Uterus (tissue), 2 donors: ENCODE results near the gene RALGPS2.

ENCODE experiments used
- POLR2A ChIP-seq, 2 donors: fragments of 450-650 bp; IDR thresholded peaks; one replicate each; pipeline ENCODE4 v1.6.1; 2016; ENCODE audit warnings: antibody characterized with exemption in 2 of 2, mild to moderate bottlenecking in 1 of 2, moderate library complexity in 1 of 2
- TF ChIP-seq, protein P1 (sequence below), 4 experiments: fragments of 200-600 bp in 2 of 4; fragments of 450-650 bp in 2 of 4; sonication (generic) in 2 of 4; IDR thresholded peaks; one replicate each; pipeline ENCODE4 v1.5.1; 2016 to 2019; ENCODE audit warnings: antibody characterized with exemption in 4 of 4, mild to moderate bottlenecking in 2 of 4, moderate library complexity in 1 of 4

DNA sequence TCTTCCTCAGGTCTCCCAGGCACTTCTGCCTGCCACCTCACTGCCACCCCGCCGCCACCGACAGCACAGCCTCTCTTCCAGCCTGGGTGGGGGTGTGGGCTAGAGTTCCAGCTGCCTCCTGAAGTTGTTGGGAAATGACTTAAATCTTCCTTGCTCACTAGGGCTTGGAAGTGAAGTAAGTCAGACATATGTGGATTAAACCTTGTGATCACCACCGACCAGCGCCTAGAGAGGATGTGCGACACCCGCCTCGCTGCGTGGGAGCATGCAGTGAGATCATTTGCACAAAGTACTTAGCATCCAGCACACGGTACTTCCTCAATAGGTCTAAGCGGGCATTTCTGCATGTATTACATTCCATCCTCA, 229.3 kb downstream of the RALGPS2 start:
- TF ChIP-seq, protein P1, sequence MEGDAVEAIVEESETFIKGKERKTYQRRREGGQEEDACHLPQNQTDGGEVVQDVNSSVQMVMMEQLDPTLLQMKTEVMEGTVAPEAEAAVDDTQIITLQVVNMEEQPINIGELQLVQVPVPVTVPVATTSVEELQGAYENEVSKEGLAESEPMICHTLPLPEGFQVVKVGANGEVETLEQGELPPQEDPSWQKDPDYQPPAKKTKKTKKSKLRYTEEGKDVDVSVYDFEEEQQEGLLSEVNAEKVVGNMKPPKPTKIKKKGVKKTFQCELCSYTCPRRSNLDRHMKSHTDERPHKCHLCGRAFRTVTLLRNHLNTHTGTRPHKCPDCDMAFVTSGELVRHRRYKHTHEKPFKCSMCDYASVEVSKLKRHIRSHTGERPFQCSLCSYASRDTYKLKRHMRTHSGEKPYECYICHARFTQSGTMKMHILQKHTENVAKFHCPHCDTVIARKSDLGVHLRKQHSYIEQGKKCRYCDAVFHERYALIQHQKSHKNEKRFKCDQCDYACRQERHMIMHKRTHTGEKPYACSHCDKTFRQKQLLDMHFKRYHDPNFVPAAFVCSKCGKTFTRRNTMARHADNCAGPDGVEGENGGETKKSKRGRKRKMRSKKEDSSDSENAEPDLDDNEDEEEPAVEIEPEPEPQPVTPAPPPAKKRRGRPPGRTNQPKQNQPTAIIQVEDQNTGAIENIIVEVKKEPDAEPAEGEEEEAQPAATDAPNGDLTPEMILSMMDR (IDR thresholded peaks at IDR 0.05) = no peak
- no peak for TF ChIP-seq POLR2A (IDR thresholded peaks at IDR 0.05)
